Endometrial microvascular endothelial cells (primary cell): ENCODE measurements around the gene ZNF503. TPM values are rescaled to one million over a fixed set of nuclear protein-coding genes. Genes with fewer than 3 reads are reported as not detected.

ENCODE experiments used
- in situ Hi-C: cut with HindIII; loops from 2 replicates; pipeline ENCODE4 v1.10.0; 2017; ENCODE audit warnings: low sequenced_read_pairs, low pct_unique_long_range_greater_than_20kb; ENCODE audit errors: inconsistent ontology term
- total RNA-seq: library from RNA; depleted of rRNA; stranded (reverse); fragments of >200 nt; gene quantifications from one replicate; pipeline ENCODE4 v1.2.3, GENCODE V29; 2015; ENCODE audit errors: inconsistent ontology term

ZNF503 gene, protein sequence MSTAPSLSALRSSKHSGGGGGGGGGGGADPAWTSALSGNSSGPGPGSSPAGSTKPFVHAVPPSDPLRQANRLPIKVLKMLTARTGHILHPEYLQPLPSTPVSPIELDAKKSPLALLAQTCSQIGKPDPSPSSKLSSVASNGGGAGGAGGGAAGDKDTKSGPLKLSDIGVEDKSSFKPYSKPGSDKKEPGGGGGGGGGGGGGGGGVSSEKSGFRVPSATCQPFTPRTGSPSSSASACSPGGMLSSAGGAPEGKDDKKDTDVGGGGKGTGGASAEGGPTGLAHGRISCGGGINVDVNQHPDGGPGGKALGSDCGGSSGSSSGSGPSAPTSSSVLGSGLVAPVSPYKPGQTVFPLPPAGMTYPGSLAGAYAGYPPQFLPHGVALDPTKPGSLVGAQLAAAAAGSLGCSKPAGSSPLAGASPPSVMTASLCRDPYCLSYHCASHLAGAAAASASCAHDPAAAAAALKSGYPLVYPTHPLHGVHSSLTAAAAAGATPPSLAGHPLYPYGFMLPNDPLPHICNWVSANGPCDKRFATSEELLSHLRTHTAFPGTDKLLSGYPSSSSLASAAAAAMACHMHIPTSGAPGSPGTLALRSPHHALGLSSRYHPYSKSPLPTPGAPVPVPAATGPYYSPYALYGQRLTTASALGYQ
- 4.9 TPM for total RNA-seq

GRCh38 chr10:75401569-75402485 lies at the start of gene ZNF503:
ZNF503 (minus strand) TSS chr10:75401764; CDS start chr10:75401419, 345 bp downstream.
- in situ Hi-C loops, result no loop called here

DNA sequence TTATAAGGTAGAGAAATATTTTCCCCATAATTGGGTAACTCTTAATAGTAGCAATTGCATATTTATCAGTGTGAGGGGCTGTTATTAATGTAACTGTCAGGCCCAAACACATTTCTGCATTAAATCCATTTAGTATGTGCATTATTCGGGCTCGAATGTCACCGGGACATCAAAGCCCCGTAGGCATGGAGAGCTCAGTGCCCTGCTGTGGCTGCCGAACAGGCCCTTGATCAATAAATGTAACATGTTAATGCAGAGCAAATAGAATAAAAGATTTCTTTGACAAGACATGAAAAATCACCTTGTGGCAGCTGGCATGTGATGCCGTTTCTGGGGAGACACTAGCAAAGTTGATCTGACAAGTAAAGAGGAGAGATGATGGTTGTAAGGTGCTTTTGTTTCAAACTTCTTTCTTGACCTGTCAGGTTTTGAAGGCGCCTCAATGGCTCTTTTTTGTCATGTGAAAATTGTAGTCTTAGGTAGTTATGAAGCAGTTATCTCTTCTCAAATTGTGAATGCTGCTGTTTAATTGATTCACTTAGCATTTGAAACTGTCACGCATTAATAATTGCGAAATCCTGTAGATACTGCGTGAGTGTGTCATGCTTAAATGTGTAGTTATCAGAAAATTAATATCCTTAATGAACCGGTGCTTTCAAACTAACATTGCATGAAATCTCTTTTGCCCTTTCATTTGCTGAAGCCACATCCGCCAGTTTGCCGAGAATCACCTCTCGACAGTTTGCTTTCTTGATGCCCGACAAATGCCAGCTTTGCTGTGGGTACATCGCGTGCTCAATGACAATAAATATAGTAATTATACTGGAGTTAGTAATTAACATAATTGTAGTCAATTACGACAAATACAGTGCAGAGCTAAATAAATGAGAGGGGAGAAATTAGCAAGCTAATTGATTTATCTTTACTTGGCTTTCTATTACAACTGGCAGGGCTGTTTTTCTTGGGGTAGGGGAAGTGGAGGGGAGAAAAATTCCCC lies 49.4 kb upstream of the ZNF503 start:
- in situ Hi-C loops, result no loop called here

DNA sequence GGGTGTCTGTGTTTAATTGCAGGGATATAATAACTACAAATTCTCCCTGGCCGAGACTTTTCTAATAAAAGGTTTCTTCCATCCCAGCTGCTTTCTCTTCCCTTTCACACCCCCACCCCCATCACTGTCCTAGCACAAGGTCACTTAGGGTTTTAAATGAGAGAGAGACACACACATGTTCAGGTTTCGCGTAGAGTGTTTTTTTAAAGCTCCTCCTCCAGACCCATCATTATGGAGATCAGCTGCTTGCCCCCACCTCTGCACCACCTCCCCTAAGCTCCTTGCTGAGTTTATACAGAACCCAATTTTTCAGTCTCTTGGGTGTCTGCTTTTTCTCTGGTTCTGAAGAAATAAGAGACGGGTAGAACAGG lies 48.5 kb upstream of the ZNF503 start:
- in situ Hi-C loops, result no loop called here

- in situ Hi-C loops, result no loop called here
These were observed 48.0 kb upstream of the ZNF503 start for GRCh38 chr10:75449382-75450074.

GRCh38 chr10:75448166-75448565 lies 46.6 kb upstream of the ZNF503 start:
- in situ Hi-C loops, result no loop called here

- in situ Hi-C loops, result no loop called here
These were observed 44.9 kb upstream of the ZNF503 start for GRCh38 chr10:75446508-75446907.

DNA sequence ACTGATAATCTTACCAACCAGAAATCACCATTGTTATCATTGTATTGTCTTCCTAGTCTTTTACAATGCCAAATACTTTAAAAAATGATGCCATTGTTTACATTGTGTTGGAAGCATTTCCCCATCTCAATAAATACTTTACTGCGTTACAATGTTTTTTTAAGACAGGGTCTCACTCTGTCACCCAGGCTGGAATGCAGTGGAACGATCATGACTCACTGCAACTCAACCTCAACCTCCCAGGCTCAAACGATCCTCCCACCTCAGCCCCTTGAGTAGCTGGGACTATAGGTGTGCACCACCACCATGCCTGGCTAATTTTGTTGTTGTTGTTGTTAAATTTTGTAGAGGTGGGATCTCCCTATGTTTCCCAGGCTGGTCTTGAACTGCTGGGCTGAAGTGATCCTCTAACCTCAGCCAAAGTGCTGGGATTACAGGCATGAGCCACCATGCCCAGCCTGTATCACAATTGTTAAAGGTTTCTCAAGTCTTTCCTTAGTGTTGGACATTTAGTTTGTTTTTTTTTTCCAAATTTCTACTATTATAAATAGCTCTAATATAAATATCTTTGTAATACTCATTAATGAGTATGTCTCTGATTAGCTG lies 43.3 kb upstream of the ZNF503 start:
- in situ Hi-C loops, result no loop called here

- in situ Hi-C loops, result no loop called here
These were observed 41.8 kb upstream of the ZNF503 start for GRCh38 chr10:75443362-75443761.

DNA sequence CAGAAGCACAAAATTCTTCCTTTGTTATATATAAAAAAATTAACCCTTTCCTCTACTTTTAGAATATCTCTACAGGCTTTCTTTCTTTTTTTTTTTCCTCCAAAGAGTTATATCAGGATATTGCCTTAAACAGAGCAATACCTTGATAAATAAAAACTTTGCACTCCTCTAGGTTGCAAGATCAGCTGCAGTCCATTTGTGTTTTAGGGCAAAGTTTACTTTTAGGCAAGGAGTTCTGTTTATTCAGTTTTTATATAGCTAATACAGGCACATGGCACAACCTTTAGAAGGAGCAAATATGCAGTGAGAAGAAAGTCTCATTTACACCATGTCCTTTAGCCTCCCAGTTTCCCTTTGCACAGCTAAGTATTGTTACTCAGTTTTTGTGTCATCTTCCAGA lies 40.1 kb upstream of the ZNF503 start:
- in situ Hi-C loops, result no loop called here

GRCh38 chr10:75441196-75441595 lies 39.6 kb upstream of the ZNF503 start:
- in situ Hi-C loops, result no loop called here

DNA sequence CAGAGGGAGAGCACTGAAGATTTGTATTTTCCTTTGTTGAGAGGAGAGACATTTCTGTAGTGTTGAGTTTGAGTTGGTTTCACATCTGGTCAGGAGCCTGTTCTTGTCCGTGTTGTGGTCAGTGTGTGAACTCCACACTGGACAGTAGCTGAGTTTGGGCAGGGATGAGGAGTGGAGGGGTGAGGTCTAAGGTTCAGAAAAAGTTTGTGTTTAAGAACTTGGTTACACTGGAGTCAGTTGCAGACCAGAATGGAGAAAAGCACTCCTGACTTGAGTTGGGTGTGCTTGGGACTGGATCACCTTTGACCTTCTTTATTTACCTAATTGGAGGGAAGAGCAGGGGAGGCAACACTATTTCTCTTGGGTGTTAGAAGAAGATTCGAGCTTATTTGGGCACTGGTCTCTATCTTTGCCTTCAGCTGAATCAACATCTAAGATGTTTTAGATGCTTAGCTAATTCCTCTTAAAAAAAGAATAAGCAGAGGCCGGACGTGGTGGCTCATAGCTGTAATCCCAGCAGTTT lies 38.8 kb upstream of the ZNF503 start:
- in situ Hi-C loops, result no loop called here

DNA sequence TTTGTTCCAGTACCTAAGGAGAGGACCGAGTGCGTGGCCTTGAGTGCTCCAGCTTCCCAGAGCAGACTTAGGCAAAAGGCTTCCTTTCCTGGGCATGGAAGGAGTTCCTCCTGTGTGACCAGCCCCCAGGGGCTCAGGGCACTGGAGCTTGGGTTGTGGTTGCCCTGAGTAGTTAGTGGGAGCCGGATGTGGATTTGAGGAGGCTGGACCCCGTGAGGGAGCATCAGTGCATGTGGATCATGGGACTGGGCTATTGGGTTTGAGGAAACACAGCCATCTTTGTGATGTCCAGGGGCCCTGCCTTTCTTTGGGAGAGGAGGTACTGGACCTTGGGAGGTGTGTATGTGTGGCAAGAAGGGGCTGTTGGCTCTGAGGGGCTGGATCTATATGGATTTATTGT lies 38.2 kb upstream of the ZNF503 start:
- in situ Hi-C loops, result no loop called here

DNA sequence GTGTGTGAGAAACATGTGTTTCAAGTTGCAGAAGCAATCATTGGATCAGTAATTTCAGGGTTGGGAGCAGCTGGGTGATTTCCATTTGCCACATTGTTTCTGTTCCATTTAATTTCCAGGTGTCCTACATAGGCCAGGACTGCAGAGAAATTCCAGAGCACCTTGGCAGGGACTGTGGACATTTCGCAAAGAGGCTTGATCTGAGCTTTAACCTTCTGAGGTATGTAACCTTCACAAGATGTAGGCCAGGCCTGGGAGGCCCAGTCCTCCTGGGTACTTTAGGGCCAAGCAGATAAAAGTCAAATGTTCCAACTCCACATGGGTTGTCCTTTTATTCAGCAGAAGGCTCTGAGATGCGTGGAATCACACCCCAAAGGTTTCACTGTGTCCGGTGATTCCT lies 36.7 kb upstream of the ZNF503 start:
- in situ Hi-C loops, result no loop called here

GRCh38 chr10:75437693-75438092 lies 36.1 kb upstream of the ZNF503 start:
- in situ Hi-C loops, result no loop called here

DNA sequence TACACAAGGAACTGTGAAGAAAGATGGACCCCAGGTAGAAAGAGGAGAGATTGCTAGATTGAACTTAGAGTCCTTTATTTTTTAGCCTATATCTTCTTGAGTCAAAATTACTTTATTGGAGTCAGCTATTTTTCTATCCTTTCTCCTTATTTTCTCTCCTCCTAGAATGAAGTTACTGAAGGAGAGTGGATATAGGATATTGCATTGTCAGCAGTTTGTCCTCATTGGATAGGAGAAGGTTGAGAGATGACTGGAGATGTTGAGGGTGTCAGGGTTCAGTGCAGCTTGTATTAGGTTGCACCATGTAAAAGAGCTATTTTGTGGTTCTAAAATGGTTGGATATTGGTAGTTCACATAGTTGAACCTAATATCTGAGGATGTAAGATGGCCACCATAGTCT lies 35.3 kb upstream of the ZNF503 start:
- in situ Hi-C loops, result no loop called here

DNA sequence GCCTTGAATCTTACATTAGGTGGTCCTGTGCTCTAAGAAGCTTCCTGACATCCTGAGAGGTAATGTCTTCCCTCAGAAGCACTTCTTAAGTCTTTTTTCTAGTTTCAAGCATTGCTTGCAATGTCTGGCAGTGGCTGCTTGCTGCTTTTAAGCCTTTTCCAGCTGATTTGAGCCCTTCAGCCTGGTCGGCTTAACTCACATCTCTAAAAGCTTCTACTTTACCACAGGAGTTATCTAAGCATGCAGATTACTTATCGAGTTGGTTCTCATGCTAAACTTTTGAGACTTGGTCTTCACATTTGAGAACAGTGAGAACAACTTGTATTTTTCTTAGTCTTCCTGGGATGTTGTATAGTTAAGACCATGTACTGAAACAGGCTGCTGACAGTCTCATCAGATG lies 33.7 kb upstream of the ZNF503 start:
- in situ Hi-C loops, result no loop called here

DNA sequence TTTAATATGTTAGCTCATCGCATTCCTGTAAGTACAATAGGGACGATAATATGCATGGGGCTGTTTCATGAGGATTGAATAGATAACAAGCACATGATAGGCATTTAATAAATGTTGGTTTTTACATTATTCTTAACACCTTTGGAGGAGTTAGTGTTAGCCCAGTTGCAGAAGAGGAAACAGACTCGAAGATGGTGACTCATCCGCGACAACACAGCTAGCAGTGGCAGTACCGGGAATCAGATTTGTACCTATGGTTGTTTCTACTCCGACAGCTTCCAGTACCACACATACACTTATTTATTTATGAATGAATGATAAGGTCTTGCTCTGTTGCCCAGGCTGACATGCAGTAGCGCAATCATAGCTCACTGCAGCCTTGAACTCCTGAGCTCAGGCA lies 32.7 kb upstream of the ZNF503 start:
- in situ Hi-C loops, result no loop called here
